Erythroblast (primary cell): ENCODE results near the gene BICRA.

Experiments
- GATA1 ChIP-seq: IDR thresholded peaks from 2 replicates; pipeline ENCODE4 v1.6.1; 2011; ENCODE audit warnings: low read depth, mild to moderate bottlenecking, control low read depth, low read length, moderate library complexity
- POLR2A ChIP-seq: IDR thresholded peaks from 2 replicates; pipeline ENCODE4 v1.6.1; 2011; ENCODE audit warnings: mild to moderate bottlenecking, low read length

- no peak for TF ChIP-seq POLR2A
- no peak for TF ChIP-seq GATA1
Measured at GRCh38 chr19:47637550-47637949, 28.6 kb downstream of the BICRA start.
